SK-N-SH (cell line): ENCODE measurements around the gene DDR1. TPM values are rescaled to one million over a fixed set of nuclear protein-coding genes. Genes with fewer than 3 reads are reported as not detected.

Source experiments
- CTCF ChIA-PET: fragments of 300-600, 350-600 bp; formaldehyde crosslinking; extraction: SDS; loops from one replicate; lab custom pipeline; 2021; lab: Yijun Ruan, JAX
- POLR2A ChIA-PET: fragments of 350-600 bp; sonication (Branson Sonifier 250); formaldehyde crosslinking; extraction: SDS; loops from one replicate; lab custom pipeline; 2020; ENCODE audit warnings: antibody characterized with exemption, inconsistent platforms; lab: Yijun Ruan, JAX
- DNase-seq: peaks from one replicate; pipeline ENCODE4 v3.0.0; 2012
- H2AFZ ChIP-seq: fragments of 200-600 bp; sonication (generic); 2 replicates; pipeline ENCODE4 v1.8.1; 2016; ENCODE audit warnings: antibody characterized with exemption, mild to moderate bottlenecking, low read depth
- H3F3A ChIP-seq: fragments of 200-600 bp; sonication (generic); replicated peaks from 2 replicates; pipeline ENCODE3; 2016; ENCODE audit warnings: antibody characterized with exemption, mild to moderate bottlenecking; ENCODE audit not compliant: insufficient read depth
- H3K27ac ChIP-seq, 2 experiments: fragments of 200-500 bp in 1 of 2; fragments of 200-600 bp in 1 of 2; sonication (Bioruptor generic) in 1 of 2; sonication (generic), shearing (Covaris generic) in 1 of 2; 2 replicates each; pipeline versions ENCODE4 v1.5.1 to v1.6.1; 2014 to 2016; ENCODE audit warnings: low read depth in 2 of 2, inconsistent platforms in 1 of 2, low read length in 1 of 2, mild to moderate bottlenecking in 1 of 2, mixed read lengths in 1 of 2
- H3K27me3 ChIP-seq: fragments of 200-600 bp; sonication (generic), shearing (Covaris generic); 2 replicates; pipeline ENCODE4 v1.6.1; 2016; ENCODE audit warnings: mixed run types; ENCODE audit not compliant: insufficient read depth
- H3K36me3 ChIP-seq, 2 experiments: fragments of 200-500 bp in 1 of 2; fragments of 200-600 bp in 1 of 2; sonication (Bioruptor generic) in 1 of 2; sonication (generic) in 1 of 2; replicated peaks in 1 of 2; 2 replicates each; pipeline versions ENCODE3 to v1.5.1; 2014 to 2016; ENCODE audit warnings: low read length in 1 of 2, mild to moderate bottlenecking in 1 of 2; ENCODE audit not compliant: insufficient read depth in 2 of 2, control insufficient read depth in 1 of 2
- H3K4me1 ChIP-seq, 2 experiments: fragments of 200-500 bp in 1 of 2; fragments of 200-600 bp in 1 of 2; sonication (Bioruptor generic) in 1 of 2; sonication (generic), shearing (Covaris generic) in 1 of 2; 2 replicates each; pipeline versions ENCODE4 v1.5.1 to v1.6.1; 2014 to 2016; ENCODE audit warnings: low read depth in 1 of 2, low read length in 1 of 2, mixed run types in 1 of 2; ENCODE audit not compliant: insufficient read depth in 2 of 2, control insufficient read depth in 1 of 2
- H3K4me2 ChIP-seq: fragments of 200-600 bp; sonication (generic), shearing (Covaris generic); 2 replicates; pipeline ENCODE4 v1.6.1; 2017; ENCODE audit warnings: mixed run types
- H3K4me3 ChIP-seq, 2 experiments: fragments of 200-500 bp in 1 of 2; fragments of 200-600 bp in 1 of 2; sonication (Bioruptor generic) in 1 of 2; sonication (generic), shearing (Covaris generic) in 1 of 2; 2 replicates each; pipeline versions ENCODE4 v1.5.1 to v1.8.1; 2014 to 2016; ENCODE audit warnings: low read depth in 2 of 2, inconsistent platforms in 1 of 2, low read length in 1 of 2, mild to moderate bottlenecking in 1 of 2, mixed read lengths in 1 of 2, moderate library complexity in 1 of 2
- H3K79me2 ChIP-seq: fragments of 200-600 bp; sonication (generic); 2 replicates; pipeline ENCODE4 v1.8.1; 2017; ENCODE audit warnings: mild to moderate bottlenecking; ENCODE audit not compliant: insufficient read depth
- H3K9ac ChIP-seq: fragments of 200-600 bp; sonication (generic); 2 replicates; pipeline ENCODE4 v1.6.1; 2017; ENCODE audit warnings: mixed run types
- H3K9me2 ChIP-seq: fragments of 200-600 bp; sonication (generic); 2 replicates; pipeline ENCODE4 v1.6.1; 2017; ENCODE audit warnings: mixed run types
- H3K9me3 ChIP-seq: fragments of 200-600 bp; sonication (generic); 2 replicates; pipeline ENCODE4 v1.6.1; 2017; ENCODE audit warnings: mixed run types, mild to moderate bottlenecking, moderate library complexity
- H4K20me1 ChIP-seq: fragments of 200-600 bp; sonication (generic); 2 replicates; pipeline ENCODE4 v1.6.1; 2017; ENCODE audit warnings: mild to moderate bottlenecking, mixed run types; ENCODE audit not compliant: insufficient read depth
- MAX ChIP-seq: IDR thresholded peaks from 2 replicates; pipeline ENCODE4 v1.4.0; 2012; ENCODE audit warnings: low read depth
- NRF1 ChIP-seq: IDR thresholded peaks from 2 replicates; pipeline ENCODE4 v1.6.1; 2012; ENCODE audit warnings: low read depth, mild to moderate bottlenecking, low read length
- TCF12 ChIP-seq: IDR thresholded peaks from 2 replicates; pipeline ENCODE4 v1.4.0; 2012
- WGBS: methylation state at CpG from one replicate; pipeline ENCODE4 v1.1.6; 2017; ENCODE audit warnings: low lambda C conversion rate; 5-methylcytosine and 5-hydroxymethylcytosine counted together
- polyA plus RNA-seq, 3 experiments: library from polyadenylated mRNA; depleted of rRNA; stranded (reverse); fragments of >200 nt; gene quantifications; 2 replicates each; pipeline ENCODE4 v1.2.3, GENCODE V29; 2012
- TF ChIP-seq, protein P1 (sequence below): fragments of 200-600 bp; sonication (generic); IDR thresholded peaks from 2 replicates; pipeline ENCODE4 v1.6.1; 2017; ENCODE audit warnings: antibody characterized with exemption, mild to moderate bottlenecking, moderate library complexity
- TF ChIP-seq, protein P2 (sequence below): IDR thresholded peaks from 2 replicates; pipeline ENCODE4 v1.6.1; 2012; ENCODE audit warnings: mild to moderate bottlenecking, low read depth, low read length, moderate library complexity
- TF ChIP-seq, protein P3 (sequence below): IDR thresholded peaks from 2 replicates; pipeline ENCODE4; 2012

The DDR1 gene
- polyA plus RNA-seq, 1 of the 3 experiments (the other 2 are of a cell fraction), result 52.8 TPM

DNA sequence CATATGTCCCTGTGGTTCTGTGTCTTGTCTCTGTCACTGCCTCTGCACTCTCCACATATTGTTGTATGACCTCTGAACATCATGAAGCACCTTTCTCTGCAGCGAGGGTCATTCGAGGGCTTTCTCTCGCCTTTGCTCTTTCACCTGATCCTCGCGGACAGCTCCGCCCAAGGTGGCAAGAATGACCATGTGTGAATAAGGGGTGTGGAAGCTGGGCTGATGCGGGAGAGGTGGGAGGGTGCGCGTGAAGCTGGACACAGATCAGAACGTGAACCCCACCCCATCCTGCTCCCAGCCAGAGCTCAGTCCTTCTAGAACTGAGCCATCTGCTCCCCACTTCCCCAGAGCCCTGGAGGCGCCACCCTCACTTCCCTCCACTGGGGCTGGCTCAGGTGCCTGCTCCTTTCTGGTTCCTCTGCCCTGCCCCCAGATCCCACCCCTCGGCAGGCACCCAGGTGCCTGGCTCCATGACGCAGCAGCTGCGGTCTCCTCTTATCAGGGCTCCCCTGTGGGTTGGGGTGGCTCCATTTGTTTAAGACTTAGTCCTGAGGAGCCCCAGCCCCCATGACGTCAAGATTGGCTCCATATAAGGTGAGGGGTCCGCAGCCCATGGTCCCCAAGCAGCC lies 56.2 kb downstream of the DDR1 start, which contains the start of gene MUCL3:
Gene MUCL3 (plus strand): TSS at position 613 of the 626 bp plus-strand sequence. CDS start 27 bp downstream, outside the sequence.
- CTCF ChIA-PET, result interaction anchor here (1.1 to 2.2 kb wide), 2 partner anchors 9 to 139 kb away, joined by 3 to 6 read pairs; partner anchors contain the start of gene SFTA2
- Histone ChIP-seq H3K4me1 (peaks cover 0 to 4% of the 10 kb centered on the region in 2 experiments; a peak in 1 of 4 replicates), H3K36me3 (no peaks in the 10 kb centered on the region), H3K9me2 (no peaks in the 10 kb centered on the region), H3K9me3 (no peaks in the 10 kb centered on the region), H4K20me1 (no peaks in the 10 kb centered on the region), H3F3A (no peaks in the 10 kb centered on the region), H3K79me2 (no peaks in the 10 kb centered on the region), H3K9ac (no peak within 1 kb of the TSS), H3K27me3 (no peaks in the 10 kb centered on the region; the same call in 1 of the 2 replicates), H3K4me3 (no peak within 1 kb of the TSS), H3K4me2 (no peak within 1 kb of the TSS), H2AFZ (no peak within 1 kb of the TSS), H3K27ac (no peak within 1 kb of the TSS)
- DNase-seq, result no peak
- TF ChIP-seq, protein P1, sequence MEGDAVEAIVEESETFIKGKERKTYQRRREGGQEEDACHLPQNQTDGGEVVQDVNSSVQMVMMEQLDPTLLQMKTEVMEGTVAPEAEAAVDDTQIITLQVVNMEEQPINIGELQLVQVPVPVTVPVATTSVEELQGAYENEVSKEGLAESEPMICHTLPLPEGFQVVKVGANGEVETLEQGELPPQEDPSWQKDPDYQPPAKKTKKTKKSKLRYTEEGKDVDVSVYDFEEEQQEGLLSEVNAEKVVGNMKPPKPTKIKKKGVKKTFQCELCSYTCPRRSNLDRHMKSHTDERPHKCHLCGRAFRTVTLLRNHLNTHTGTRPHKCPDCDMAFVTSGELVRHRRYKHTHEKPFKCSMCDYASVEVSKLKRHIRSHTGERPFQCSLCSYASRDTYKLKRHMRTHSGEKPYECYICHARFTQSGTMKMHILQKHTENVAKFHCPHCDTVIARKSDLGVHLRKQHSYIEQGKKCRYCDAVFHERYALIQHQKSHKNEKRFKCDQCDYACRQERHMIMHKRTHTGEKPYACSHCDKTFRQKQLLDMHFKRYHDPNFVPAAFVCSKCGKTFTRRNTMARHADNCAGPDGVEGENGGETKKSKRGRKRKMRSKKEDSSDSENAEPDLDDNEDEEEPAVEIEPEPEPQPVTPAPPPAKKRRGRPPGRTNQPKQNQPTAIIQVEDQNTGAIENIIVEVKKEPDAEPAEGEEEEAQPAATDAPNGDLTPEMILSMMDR, result no peak
- TF ChIP-seq MAX, result no peak
- no peak for TF ChIP-seq TCF12
- TF ChIP-seq, protein P2, sequence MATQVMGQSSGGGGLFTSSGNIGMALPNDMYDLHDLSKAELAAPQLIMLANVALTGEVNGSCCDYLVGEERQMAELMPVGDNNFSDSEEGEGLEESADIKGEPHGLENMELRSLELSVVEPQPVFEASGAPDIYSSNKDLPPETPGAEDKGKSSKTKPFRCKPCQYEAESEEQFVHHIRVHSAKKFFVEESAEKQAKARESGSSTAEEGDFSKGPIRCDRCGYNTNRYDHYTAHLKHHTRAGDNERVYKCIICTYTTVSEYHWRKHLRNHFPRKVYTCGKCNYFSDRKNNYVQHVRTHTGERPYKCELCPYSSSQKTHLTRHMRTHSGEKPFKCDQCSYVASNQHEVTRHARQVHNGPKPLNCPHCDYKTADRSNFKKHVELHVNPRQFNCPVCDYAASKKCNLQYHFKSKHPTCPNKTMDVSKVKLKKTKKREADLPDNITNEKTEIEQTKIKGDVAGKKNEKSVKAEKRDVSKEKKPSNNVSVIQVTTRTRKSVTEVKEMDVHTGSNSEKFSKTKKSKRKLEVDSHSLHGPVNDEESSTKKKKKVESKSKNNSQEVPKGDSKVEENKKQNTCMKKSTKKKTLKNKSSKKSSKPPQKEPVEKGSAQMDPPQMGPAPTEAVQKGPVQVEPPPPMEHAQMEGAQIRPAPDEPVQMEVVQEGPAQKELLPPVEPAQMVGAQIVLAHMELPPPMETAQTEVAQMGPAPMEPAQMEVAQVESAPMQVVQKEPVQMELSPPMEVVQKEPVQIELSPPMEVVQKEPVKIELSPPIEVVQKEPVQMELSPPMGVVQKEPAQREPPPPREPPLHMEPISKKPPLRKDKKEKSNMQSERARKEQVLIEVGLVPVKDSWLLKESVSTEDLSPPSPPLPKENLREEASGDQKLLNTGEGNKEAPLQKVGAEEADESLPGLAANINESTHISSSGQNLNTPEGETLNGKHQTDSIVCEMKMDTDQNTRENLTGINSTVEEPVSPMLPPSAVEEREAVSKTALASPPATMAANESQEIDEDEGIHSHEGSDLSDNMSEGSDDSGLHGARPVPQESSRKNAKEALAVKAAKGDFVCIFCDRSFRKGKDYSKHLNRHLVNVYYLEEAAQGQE, result no peak
- no peak for TF ChIP-seq NRF1
- TF ChIP-seq, protein P3, sequence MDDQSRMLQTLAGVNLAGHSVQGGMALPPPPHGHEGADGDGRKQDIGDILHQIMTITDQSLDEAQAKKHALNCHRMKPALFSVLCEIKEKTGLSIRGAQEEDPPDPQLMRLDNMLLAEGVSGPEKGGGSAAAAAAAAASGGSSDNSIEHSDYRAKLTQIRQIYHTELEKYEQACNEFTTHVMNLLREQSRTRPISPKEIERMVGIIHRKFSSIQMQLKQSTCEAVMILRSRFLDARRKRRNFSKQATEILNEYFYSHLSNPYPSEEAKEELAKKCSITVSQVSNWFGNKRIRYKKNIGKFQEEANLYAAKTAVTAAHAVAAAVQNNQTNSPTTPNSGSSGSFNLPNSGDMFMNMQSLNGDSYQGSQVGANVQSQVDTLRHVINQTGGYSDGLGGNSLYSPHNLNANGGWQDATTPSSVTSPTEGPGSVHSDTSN, result no peak
- 43% methylated on average over 10 of the region's 16 CpGs for WGBS
- POLR2A ChIA-PET, result no interaction called here
